Suprapubic skin (tissue), 4 donors: ENCODE measurements around the gene GRIK4. TPM values are rescaled to one million over a fixed set of nuclear protein-coding genes. Genes with fewer than 3 reads are reported as not detected.

ENCODE experiments used
- DNase-seq, 2 donors: peaks; one replicate each; pipeline ENCODE4 v3.0.0-alpha.2; 2019; ENCODE audit warnings: low spot score in 2 of 2
- H3K27ac ChIP-seq: fragments of 200-600 bp; sonication (generic); one replicate; pipeline ENCODE4 v1.5.1; 2019
- H3K27me3 ChIP-seq: fragments of 200-600 bp; sonication (generic); one replicate; pipeline ENCODE4 v1.5.1; 2019
- H3K36me3 ChIP-seq: fragments of 200-600 bp; sonication (generic); one replicate; pipeline ENCODE4 v1.5.1; 2019
- H3K4me1 ChIP-seq: fragments of 200-600 bp; sonication (generic); one replicate; pipeline ENCODE4 v1.5.1; 2019
- H3K4me3 ChIP-seq: fragments of 200-600 bp; sonication (generic); one replicate; pipeline ENCODE4 v1.5.1; 2019; ENCODE audit warnings: mild to moderate bottlenecking
- H3K9me3 ChIP-seq: fragments of 200-600 bp; sonication (generic); one replicate; pipeline ENCODE4 v1.5.1; 2019
- EP300 ChIP-seq: sonication (generic); formaldehyde crosslinking; IDR thresholded peaks from one replicate; pipeline ENCODE4 v1.6.1; 2017; ENCODE audit warnings: antibody characterized with exemption
- POLR2A ChIP-seq, 2 donors: fragments of 450-650 bp; IDR thresholded peaks; one replicate each; pipeline ENCODE4 v1.6.1; 2017; ENCODE audit warnings: antibody characterized with exemption in 2 of 2, mild to moderate bottlenecking in 2 of 2, moderate library complexity in 2 of 2
- POLR2AphosphoS5 ChIP-seq, 3 donors: sonication (generic); formaldehyde crosslinking; IDR thresholded peaks; one replicate each; pipeline ENCODE4 v1.6.1; 2017; ENCODE audit warnings: antibody characterized with exemption in 3 of 3
- WGBS: methylation state at CpG from one replicate; pipeline ENCODE4 v1.1.5; 2018; 5-methylcytosine and 5-hydroxymethylcytosine counted together
- total RNA-seq, 4 donors: library from RNA; depleted of rRNA; stranded (reverse); fragments of >200 nt; gene quantifications; one replicate each; pipeline ENCODE4 v1.1.0, GENCODE V29; 2016
- TF ChIP-seq, protein P1 (sequence below), 2 donors: fragments of 200-600 bp in 1 of 2; fragments of 450-650 bp in 1 of 2; sonication (generic) in 1 of 2; IDR thresholded peaks; one replicate each; pipeline ENCODE4 v1.5.1; 2016 to 2019; ENCODE audit warnings: antibody characterized with exemption in 2 of 2, mild to moderate bottlenecking in 1 of 2, moderate library complexity in 1 of 2

Gene GRIK4
- total RNA-seq, 4 donors from 2014 or later: 0.24 TPM; not detected in 3

DNA sequence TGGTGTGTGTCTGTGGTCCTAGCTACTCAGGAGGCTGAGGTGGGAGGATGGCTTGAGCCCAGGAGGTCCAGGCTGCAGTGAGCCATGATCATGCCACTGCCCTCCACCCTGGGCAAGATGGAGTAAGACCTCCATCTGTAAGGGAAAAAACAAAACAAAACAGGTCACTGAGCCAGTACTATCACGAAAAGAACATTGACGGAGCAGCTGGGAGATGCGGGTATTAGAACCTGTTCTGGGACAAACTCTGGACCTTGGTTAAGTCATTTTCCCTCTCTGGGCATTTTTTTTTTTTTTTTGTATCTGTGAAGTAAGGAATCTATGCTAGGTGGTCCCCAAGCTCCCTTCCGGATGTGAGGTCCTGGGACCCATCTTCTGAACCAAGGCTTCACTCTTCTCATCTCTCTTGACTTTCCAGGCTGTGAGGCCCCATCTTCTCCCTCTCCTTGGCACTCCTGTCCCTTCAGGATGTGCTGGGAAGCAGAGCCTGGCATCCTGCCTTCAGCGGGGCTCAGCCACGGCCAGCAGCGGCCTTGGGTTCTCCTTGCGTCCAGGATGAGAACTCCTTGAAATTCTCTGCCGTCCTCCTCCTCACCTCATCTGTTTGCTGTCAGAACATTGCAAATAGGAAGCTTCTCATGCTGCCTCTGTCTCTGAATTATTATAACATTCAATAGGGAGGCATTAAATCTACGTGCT lies 130.8 kb downstream of the GRIK4 start:
- Histone ChIP-seq H3K36me3 (no peaks in the 10 kb centered on the region), H3K9me3 (no peaks in the 10 kb centered on the region), H3K27me3 (peaks cover 10% of the 10 kb centered on the region), H3K4me3 (no peak overlapping the region), H3K4me1 (peaks cover 6% of the 10 kb centered on the region), H3K27ac (no peak overlapping the region)
- TF ChIP-seq, protein P1, sequence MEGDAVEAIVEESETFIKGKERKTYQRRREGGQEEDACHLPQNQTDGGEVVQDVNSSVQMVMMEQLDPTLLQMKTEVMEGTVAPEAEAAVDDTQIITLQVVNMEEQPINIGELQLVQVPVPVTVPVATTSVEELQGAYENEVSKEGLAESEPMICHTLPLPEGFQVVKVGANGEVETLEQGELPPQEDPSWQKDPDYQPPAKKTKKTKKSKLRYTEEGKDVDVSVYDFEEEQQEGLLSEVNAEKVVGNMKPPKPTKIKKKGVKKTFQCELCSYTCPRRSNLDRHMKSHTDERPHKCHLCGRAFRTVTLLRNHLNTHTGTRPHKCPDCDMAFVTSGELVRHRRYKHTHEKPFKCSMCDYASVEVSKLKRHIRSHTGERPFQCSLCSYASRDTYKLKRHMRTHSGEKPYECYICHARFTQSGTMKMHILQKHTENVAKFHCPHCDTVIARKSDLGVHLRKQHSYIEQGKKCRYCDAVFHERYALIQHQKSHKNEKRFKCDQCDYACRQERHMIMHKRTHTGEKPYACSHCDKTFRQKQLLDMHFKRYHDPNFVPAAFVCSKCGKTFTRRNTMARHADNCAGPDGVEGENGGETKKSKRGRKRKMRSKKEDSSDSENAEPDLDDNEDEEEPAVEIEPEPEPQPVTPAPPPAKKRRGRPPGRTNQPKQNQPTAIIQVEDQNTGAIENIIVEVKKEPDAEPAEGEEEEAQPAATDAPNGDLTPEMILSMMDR (IDR thresholded peaks at IDR 0.05): no peak
- no peak for TF ChIP-seq POLR2AphosphoS5 (IDR thresholded peaks at IDR 0.05)
- TF ChIP-seq POLR2A (IDR thresholded peaks at IDR 0.05): no peak
- no peak for TF ChIP-seq EP300
- WGBS: 86% methylated on average over 10 of the region's 10 CpGs
- no peak for DNase-seq

DNA sequence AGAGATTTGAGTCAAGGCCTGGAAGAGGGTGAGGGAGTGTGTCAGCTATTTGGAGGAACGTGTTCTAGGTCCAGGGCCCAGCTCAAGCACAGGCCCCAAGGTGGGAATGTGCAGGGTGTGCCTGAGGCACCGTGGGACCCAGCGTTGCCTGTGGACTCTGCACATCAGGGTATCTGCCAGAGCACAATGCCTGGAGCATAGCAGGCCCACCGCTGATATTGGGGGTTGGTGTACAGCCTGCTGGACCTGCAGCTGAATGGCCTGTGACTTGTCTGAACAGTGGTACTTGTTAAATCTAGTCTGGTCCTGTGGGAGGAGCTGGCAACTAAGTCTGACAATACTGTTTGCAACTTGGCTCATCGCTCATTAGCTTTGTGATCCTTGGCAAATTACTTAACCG lies 131.7 kb downstream of the GRIK4 start:
- Histone ChIP-seq H3K4me1 (peaks cover 6% of the 10 kb centered on the region), H3K4me3 (no peak overlapping the region), H3K36me3 (no peaks in the 10 kb centered on the region), H3K9me3 (no peaks in the 10 kb centered on the region), H3K27ac (no peak overlapping the region), H3K27me3 (peaks cover 8% of the 10 kb centered on the region)
- TF ChIP-seq, protein P1 (IDR thresholded peaks at IDR 0.05): no peak
- TF ChIP-seq POLR2A (IDR thresholded peaks at IDR 0.05): no peak
- no peak for TF ChIP-seq EP300
- no peak for TF ChIP-seq POLR2AphosphoS5 (IDR thresholded peaks at IDR 0.05)
- no peak for DNase-seq
- WGBS: 49% methylated on average over 6 of the region's 6 CpGs

GRCh38 chr11:120645639-120646038 lies 134.1 kb downstream of the GRIK4 start:
- TF ChIP-seq POLR2A (IDR thresholded peaks at IDR 0.05): no peak
- no peak for TF ChIP-seq POLR2AphosphoS5 (IDR thresholded peaks at IDR 0.05)
- TF ChIP-seq, protein P1 (IDR thresholded peaks at IDR 0.05): no peak
- TF ChIP-seq EP300: no peak
- WGBS: 56% methylated on average over 4 of the region's 12 CpGs
- Histone ChIP-seq H3K27me3 (peaks cover 7% of the 10 kb centered on the region), H3K27ac (no peak overlapping the region), H3K36me3 (no peaks in the 10 kb centered on the region), H3K9me3 (no peaks in the 10 kb centered on the region), H3K4me3 (peak overlapping the region; percentile 22), H3K4me1 (peaks cover 6% of the 10 kb centered on the region)
- DNase-seq: no peak

GRCh38 chr11:120646206-120646605 lies 134.7 kb downstream of the GRIK4 start:
- Histone ChIP-seq H3K36me3 (no peaks in the 10 kb centered on the region), H3K4me1 (peaks cover 6% of the 10 kb centered on the region), H3K27ac (no peak overlapping the region), H3K4me3 (no peak overlapping the region), H3K9me3 (no peaks in the 10 kb centered on the region), H3K27me3 (peaks cover 2% of the 10 kb centered on the region)
- TF ChIP-seq, protein P1 (IDR thresholded peaks at IDR 0.05): no peak
- TF ChIP-seq POLR2AphosphoS5 (IDR thresholded peaks at IDR 0.05): no peak
- no peak for TF ChIP-seq EP300
- WGBS: 90% methylated on average over 3 of the region's 3 CpGs
- DNase-seq: no peak

DNA sequence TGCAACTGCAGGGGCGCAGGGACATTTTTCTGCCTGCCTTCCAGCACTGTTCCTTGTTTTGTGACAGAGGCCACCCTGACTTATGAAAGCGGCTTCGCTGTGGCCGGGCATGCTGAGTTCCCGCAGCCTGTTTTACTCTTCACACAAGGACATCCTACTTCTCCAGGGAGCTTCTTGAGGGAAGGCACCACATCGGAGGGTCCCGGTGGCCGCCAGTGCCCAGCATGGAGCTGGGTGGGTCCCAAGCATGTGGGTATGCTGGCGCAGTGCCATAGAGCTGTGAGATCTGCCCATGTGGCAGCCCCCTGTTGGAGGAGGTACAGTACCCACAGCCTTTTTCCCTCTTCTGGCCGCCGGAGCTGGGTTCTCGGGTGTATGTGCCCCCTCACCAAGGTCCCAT lies 136.1 kb downstream of the GRIK4 start:
- no peak overlapping the region for H3K4me3 ChIP-seq
- peaks cover 2% of the 10 kb centered on the region for H3K27me3 ChIP-seq
- H3K27ac ChIP-seq: no peak overlapping the region
- no peaks in the 10 kb centered on the region for H3K36me3 ChIP-seq
- WGBS: 89% methylated on average over 1 of the region's 12 CpGs
- DNase-seq: no peak
- no peaks in the 10 kb centered on the region for H3K9me3 ChIP-seq
- TF ChIP-seq, protein P1 (IDR thresholded peaks at IDR 0.05): no peak
- TF ChIP-seq POLR2A (IDR thresholded peaks at IDR 0.05) (no peak), EP300 (no peak), POLR2AphosphoS5 (IDR thresholded peaks at IDR 0.05) (no peak)
- H3K4me1 ChIP-seq: peaks cover 6% of the 10 kb centered on the region
